Activated naive CD8-positive, alpha-beta T cell treated with anti-CD3 and anti-CD28 coated beads, Interleukin-2, amount 10 ng/mL, durations not matched to agents 7 days and 5 days (primary cell): ENCODE data around the gene EPB41L4B. TPM values are rescaled to one million over a fixed set of nuclear protein-coding genes. Genes with fewer than 3 reads are reported as not detected.
"Not testable (repeated sequence)": the region's sequence is repeated elsewhere in the genome, so short reads cannot be mapped to it uniquely, and the experiment has no call there.

Experiments used
- ATAC-seq: fragments of 150-1000 bp; cut with Tn5 transposase; one replicate; pipeline ENCODE4 v1.10.0; 2021; ENCODE audit warnings: low read depth, moderate library complexity
- POLR2A ChIA-PET: fragments of 350-600 bp; sonication (Branson Sonifier 250); formaldehyde crosslinking; loops from one replicate; lab custom pipeline; 2021; ENCODE audit warnings: antibody characterized with exemption; lab: Charles Lee
- DNase-seq: peaks from one replicate; pipeline ENCODE4 v3.0.0; 2021
- H3K27ac Mint-ChIP-seq: one replicate; pipeline ENCODE4 v1.8.0; 2022; ENCODE audit warnings: mild to moderate bottlenecking, mixed read lengths
- H3K27me3 Mint-ChIP-seq: one replicate; pipeline ENCODE4 v1.8.0; 2022; ENCODE audit warnings: mild to moderate bottlenecking, moderate library complexity, mixed read lengths
- H3K36me3 Mint-ChIP-seq: one replicate; pipeline ENCODE4 v1.8.0; 2021; ENCODE audit warnings: mild to moderate bottlenecking, mixed read lengths
- H3K4me1 Mint-ChIP-seq: one replicate; pipeline ENCODE4 v1.8.0; 2021; ENCODE audit warnings: mixed read lengths
- H3K4me3 Mint-ChIP-seq: one replicate; pipeline ENCODE4 v1.8.0; 2022; ENCODE audit warnings: mild to moderate bottlenecking, moderate library complexity, mixed read lengths
- H3K9me3 Mint-ChIP-seq: one replicate; pipeline ENCODE4 v1.8.0; 2021; ENCODE audit warnings: mixed read lengths
- total RNA-seq, 2 experiments: library from RNA; stranded (reverse); gene quantifications; one replicate each; pipeline ENCODE4 v1.2.3, GENCODE V29; 2021

The EPB41L4B gene
- total RNA-seq, 2 experiments from 2014 or later = not detected

- DNase-seq, H3K4me3 Mint-ChIP-seq, H3K4me1 Mint-ChIP-seq, H3K36me3 Mint-ChIP-seq, ATAC-seq, H3K27me3 Mint-ChIP-seq, H3K27ac Mint-ChIP-seq, H3K9me3 Mint-ChIP-seq, POLR2A ChIA-PET: not testable (repeated sequence)
These were observed 194.2 kb downstream of the EPB41L4B start for GRCh38 chr9:109126671-109127070.

DNA sequence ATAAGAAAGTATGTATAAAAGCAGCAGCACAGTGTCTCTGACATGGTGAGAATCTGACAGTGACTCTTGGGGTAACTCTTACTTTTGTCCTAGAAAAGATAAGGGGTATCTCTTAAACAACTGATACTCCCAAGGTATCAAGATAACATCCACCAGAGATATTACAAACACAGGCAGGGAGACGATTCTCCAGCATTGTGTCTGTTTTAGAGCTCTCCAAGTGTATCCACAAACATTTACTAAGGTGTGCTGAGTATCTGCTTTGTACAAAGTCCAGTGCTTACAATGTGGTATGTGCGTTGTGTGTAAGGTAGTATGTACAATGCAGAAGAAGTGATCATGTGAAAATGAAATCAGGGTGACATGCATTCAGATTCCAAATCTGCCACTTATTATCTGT is 196.7 kb downstream of the EPB41L4B start:
- DNase-seq (no peak), ATAC-seq (no peak)
- H3K27ac Mint-ChIP-seq = no peak overlapping the region
- peaks cover 14% of the 10 kb centered on the region for H3K4me1 Mint-ChIP-seq
- POLR2A ChIA-PET = no interaction called here
- H3K36me3 Mint-ChIP-seq = no peaks in the 10 kb centered on the region
- H3K4me3 Mint-ChIP-seq = no peak overlapping the region
- peaks cover 2% of the 10 kb centered on the region for H3K27me3 Mint-ChIP-seq
- H3K9me3 Mint-ChIP-seq = no peaks in the 10 kb centered on the region

DNA sequence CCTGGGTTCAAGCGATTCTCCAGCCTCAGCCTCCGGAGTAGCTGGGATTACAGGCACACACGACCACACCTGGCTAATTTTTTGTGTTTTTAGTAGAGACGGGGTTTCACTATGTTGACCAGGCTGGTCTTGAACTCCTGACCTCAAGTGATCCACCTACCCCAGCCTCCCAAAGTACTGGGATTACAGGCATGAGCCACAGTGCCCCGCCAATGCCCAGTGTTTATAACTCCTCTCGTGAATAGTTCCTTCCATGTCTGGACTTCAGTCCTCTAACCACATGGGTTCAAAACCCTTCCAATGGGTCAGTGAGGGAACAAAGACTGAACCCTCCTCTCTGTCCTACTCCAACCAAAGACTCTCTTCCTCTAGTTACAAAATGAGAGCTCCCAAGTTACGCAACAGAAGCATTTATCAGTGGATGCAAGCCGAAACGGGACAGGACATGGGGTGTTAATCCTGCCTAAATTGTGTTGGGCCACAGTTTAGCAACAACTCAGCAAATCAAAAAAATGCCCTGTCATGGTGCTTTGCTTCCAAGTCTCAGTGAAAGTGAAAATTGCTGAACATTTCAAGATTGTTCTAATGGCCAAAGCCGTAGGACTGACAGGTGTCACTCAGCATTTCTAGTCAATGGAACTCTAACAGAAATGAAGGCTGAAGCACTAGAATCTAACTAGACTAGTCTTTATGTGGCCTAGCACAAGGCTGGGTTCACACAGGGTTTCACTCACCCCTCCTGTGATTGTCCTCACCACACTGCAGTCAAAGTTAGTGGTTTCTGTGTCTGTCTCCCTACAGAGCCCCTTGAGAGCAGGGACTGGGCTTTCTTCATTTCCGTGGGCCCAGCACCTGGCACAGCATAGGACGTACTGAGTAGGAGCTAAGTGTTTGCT is 197.9 kb downstream of the EPB41L4B start:
- Mint-ChIP-seq H3K27ac (no peak overlapping the region), H3K36me3 (peaks cover 2% of the 10 kb centered on the region), H3K27me3 (no peaks in the 10 kb centered on the region), H3K9me3 (no peaks in the 10 kb centered on the region), H3K4me3 (no peak overlapping the region), H3K4me1 (peaks cover 22% of the 10 kb centered on the region)
- POLR2A ChIA-PET = no interaction called here
- ATAC-seq (no peak), DNase-seq (no peak)

Other genes with a start within 250 kb of the EPB41L4B start
- 10 to 100 TPM; 42.8 to 45.7 TPM for gene TMEM245, start 201.1 kb downstream of the EPB41L4B start, total RNA-seq
- not detected for gene FRRS1L, start 153.8 kb downstream of the EPB41L4B start, total RNA-seq
- gene PTPN3, start 177.2 kb upstream of the EPB41L4B start, total RNA-seq = not detected